GM12892 (cell line): Measurements from ENCODE around the gene LIN52.

ENCODE experiments used
- POLR2A ChIP-seq: IDR thresholded peaks from 2 replicates; pipeline ENCODE4 v1.6.1; 2011; ENCODE audit warnings: low read depth, low read length, control low read depth
- POLR2AphosphoS5 ChIP-seq: IDR thresholded peaks from 2 replicates; pipeline ENCODE4 v1.6.1; 2011; ENCODE audit warnings: low read depth, low read length, control low read depth
- TAF1 ChIP-seq: IDR thresholded peaks from 2 replicates; pipeline ENCODE4 v1.6.1; 2011; ENCODE audit warnings: low read depth, mild to moderate bottlenecking, control low read depth, low read length, borderline replicate concordance

GRCh38 chr14:74242021-74242779 is 157.4 kb downstream of the LIN52 start:
- TF ChIP-seq POLR2AphosphoS5 = no peak
- TF ChIP-seq POLR2A = no peak
- no peak for TF ChIP-seq TAF1
